Measurements from ENCODE around the gene NCOA3.
A peak's percentile ranks its signal among the peaks of the same experiment; 100 is the strongest.
"Not testable (repeated sequence)": the region's sequence is repeated elsewhere in the genome, so short reads cannot be mapped to it uniquely, and the experiment has no call there.

NCOA3 gene

DNA sequence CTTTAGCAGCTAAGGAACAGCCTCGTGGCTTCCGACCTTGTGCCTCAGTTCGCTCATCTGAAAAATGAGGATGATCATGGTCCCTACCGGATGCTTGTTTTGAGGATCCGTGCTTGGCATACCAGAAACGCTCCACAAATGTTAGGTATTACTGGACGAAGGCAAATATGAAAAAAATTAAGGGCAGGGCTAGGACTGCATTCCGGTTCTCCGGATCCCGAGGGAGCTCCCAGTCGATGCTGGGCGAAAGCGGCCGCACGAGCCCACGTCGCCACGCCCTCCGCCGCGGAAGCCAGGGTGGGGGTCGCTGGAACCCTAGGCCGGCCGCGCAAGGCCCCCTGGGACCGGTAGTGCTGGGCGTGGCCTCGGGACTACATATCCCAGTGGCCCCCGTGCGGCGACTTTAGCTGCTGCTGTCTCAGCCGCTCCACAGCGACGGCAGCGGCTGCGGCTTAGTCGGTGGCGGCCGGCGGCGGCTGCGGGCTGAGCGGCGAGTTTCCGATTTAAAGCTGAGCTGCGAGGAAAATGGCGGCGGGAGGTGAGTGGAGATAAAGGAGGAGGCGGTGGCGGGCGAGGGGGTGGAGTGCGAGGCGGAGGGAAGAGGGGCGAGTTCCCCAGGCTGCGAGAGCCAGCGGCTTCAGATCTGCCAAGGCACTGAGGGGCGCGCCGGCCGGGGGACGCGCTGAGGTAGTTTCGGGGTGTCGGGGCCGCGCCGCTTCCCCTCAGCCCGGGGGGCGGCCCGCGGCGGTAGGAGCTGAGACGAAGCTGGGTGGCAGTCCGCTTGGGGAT lies at the start of gene NCOA3:
Gene NCOA3, plus strand, starts transcription at position 406 of the 789 bp plus-strand sequence. CDS start 120,361 bp downstream, outside the sequence.
- peak; percentile 77 to 85 (median 82) for DNase-seq

GRCh38 chr20:47452736-47453161 lies 48.9 kb upstream of the NCOA3 start:
- no peak for DNase-seq

- DNase-seq = peak in 1 of 4 experiments; percentile 5
Measured at GRCh38 chr20:47453167-47453782, 48.4 kb upstream of the NCOA3 start.

DNA sequence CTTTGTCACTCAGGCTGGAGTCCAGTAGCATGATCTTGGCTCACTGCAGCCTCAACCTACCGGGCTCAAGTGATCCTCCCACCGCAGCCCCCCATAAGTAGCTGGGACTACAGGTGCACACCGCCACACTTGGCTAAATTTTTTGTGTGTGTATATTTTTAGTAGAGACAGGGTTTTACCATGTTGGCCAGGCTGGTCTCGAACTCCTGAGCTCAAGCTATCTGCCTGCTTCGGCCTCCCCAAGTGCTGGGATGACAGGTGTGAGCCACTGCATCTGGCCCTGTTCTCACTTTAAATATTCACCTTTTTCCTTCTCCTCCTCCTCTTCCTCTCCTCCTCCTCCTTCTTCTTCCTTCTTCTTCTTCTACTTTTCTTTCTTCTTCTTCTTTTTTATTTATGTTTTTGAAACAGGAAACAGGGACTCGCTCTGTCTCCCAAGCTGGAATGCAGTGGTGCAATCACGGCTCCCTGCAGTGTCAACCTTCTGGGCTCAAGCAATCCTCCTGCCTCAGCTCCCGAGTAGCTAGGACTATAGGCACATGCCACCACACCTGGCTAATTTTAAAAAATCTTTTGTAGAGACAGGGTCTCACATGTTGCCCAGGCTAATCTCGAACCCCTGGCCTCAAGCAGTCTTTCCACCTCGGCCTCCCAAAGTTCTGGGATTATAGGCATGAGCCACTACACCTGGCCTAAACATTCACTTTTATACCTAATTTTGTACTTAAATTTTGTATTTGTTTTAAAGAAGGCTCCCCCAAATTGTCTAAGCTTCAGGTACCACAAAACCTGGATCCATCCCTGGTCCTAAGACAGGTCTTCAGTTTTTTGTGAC lies 47.2 kb upstream of the NCOA3 start:
- no peak for DNase-seq

DNA sequence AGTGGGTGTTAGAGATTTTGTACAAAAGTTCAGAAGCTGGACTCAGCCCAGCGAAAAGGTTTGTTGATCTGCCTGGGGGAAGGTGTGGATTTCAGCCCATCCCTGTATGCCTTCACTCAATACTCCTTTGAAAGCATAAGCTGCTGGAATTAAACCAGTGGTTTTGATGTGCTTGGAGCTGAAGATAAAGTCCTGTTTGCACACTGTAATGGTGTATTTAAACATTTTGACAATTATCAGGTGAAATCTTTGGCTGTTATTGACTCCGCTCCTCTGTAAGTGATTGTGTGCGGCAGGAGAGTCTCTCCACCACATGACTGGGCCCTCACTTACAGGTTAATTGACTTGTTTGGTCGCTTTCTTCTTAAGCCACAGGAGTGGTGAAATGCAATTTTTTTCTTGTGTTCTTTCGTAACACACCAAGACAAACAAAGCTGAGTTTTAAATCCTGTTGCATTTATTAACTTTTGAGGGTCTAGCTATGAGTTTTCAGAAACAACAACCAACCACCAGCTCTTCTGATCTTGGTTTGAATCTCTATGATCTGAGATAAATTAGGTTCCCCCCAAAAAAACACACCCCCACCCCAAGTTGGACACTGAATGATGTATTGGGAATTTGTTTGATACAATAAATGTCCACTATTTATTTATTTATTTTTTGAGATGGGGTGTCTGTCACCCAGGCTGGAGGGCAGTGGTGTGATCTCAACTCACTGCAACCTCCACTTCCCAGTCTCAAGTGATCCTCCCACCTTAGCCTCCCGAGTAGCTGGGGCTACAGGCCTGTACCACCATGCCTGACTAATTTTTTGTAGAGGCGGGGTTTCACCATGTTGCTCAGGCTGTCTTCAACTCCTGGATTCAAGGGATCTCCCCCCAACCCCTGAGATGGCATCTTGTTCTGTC lies 46.3 kb upstream of the NCOA3 start:
- no peak for DNase-seq

GRCh38 chr20:47456041-47456537 lies 45.6 kb upstream of the NCOA3 start:
- DNase-seq = no peak

DNA sequence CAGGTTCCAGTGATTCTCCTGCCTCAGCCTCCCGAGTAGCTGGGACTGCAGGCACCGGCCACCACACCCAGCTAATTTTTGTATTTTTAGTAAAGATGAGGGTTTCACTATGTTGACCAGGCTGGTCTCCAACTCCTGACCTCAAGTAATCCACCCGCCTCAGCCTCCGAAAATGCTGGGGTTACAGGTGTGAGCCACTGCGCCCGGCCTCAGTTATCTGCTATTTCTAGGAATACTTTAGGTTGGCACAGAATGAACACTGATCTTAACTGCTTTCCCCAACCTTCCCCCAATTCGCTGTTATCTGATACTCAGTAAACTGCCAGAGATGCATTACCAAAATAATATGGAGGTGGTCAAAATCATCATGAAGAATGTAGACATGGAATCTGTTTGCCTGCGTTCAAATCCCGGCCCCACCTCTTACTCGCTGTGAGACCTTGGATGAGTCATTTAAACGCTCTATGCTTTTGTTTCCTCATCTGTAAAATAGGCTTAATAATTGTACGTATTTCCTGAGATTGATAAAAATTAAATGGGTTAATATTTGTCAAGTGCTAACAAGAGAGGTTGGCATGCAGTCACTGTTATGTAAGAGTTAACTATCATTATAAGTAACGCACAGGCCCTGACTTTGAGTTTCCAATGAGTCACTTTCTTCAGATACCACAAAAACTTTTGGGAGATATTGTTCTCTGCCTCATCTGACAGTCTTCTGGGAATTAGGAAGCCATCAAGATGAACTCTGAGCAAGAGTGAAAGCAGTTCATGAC lies 44.5 kb upstream of the NCOA3 start:
- DNase-seq = no peak

DNA sequence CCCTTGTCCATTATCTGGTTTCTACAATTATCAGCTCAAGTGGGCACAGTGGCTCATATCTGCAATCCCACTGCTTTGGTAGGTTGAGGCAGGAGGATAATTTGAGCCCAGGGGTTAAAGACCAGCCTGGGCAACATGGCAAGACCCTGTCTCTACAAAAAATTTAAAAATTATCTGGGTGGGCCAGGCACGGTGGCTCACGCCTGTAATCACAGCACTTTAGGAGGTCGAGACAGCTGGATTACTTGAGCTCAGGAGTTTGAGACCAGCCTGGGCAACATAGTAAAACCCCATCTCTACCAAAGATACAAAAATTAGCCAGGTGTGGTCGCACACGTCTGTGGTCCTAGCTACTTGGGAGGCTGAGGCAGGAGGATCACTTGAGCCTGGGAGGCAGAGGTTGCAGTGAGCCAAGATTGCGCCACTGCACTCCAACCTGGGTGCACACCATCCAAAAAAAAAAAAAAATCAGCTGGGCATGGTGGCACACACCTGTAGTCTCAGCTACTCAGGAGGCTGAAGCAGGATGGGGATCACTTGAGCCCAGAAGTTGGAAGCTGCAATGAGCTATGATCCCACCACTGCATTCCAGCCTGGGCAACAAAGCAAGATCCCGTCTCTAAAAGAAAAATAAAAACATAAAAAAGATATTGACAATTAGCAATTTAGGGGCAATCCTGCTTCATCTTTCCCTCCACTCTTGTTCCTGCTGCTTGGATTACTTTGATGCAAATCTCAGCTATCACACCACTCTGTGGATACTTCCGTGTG lies 43.2 kb upstream of the NCOA3 start:
- not testable (repeated sequence) for DNase-seq

DNA sequence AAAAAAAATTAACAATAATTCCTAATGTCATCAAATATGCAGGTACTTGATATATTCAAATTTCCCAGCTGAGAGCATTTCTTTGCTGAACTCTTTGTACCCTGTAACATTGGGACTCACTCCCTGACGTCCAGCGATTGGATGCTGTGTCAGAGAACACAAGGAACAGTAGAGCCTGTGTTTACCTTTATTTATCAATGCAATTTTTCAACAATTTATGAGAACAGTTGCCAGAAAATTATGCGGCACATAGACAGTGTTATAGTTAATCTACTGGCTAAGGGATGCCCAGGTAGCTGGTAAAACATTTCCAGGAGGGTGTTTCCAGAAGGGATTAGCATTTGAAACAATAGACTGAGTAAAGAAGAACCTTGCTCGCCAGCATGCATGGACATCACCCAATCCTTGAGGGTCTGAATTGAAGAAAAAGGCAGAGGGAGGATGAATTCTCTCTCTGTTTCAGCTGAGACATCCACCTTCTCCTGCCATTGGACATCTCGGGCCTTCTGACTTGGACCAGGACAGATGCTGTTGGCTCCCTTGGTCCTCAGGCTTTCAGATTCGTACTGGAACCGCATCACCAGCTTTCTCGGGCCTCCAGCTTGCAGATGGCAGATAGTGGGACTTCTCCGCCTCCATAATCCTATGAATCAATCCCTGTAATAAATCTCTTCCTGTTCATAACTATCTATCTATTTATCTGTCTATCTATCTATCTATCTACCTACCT lies 42.2 kb upstream of the NCOA3 start:
- no peak for DNase-seq

GRCh38 chr20:47460761-47461112 lies 41.0 kb upstream of the NCOA3 start:
- not testable (repeated sequence) for DNase-seq

DNA sequence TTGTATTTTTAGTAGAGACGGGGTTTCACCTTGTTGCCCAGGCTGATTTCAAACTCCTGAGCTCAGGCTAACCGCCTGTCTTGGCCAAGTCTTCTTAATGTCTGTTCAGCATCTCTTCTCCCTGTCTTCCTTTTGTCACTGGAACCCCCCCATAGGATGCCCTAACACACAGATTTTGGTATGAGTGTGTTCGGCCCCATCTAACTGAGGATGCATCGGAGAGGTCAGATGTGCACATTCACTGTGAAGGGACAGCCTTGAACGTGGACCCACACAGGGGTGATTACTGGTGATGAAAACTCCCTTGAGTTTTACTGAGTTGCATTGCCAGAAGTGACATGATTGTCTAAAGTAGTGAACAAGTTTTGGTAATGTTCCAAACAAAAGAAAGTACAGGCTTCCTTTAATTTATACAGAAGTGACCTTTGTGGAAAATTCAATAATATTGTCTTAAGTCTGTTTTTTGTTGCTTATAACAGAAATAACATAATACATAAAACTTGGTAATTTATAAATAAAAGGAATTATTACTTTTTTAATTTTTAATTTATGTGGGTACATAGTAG lies 40.5 kb upstream of the NCOA3 start:
- DNase-seq = no peak

- not testable (repeated sequence) for DNase-seq
Measured at GRCh38 chr20:47461906-47462305, 39.8 kb upstream of the NCOA3 start.

DNA sequence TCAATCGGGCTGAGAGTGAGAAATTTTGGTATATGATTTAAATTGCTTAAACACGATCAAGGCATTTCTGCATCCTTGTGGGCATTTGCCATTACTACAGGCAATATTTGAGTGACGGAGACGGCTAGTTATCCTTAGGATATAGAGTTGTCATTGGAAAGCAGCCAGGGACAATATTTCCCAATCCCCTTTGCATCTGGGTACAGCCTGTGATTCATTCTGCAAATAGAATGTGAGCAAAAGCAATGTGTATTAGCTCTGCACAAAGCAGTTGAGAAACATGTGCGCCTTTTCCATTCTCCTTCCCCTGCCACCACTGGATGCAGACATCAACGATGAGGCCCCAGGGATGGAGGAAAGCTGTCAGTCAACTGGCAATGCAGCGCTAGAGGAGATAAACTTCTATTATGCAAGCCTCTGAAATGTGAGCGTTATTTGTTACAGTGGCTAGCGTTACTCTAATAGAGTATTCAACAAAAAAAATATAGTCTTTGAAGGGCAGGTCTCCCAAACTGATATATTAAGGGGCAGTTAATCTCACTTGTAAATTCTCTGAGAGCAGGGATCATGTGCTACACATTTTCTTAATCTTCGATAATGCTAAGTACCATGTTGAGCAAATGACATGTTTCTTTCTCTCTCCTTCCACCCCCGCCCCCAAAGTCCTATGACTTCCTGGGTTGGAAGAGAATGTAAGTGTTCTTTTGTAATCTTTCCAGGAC lies 37.1 kb upstream of the NCOA3 start:
- no peak for DNase-seq

- no peak for DNase-seq
Measured at GRCh38 chr20:47465335-47466090, 36.2 kb upstream of the NCOA3 start.

- DNase-seq = no peak
Measured at GRCh38 chr20:47466213-47466612, 35.5 kb upstream of the NCOA3 start.

DNA sequence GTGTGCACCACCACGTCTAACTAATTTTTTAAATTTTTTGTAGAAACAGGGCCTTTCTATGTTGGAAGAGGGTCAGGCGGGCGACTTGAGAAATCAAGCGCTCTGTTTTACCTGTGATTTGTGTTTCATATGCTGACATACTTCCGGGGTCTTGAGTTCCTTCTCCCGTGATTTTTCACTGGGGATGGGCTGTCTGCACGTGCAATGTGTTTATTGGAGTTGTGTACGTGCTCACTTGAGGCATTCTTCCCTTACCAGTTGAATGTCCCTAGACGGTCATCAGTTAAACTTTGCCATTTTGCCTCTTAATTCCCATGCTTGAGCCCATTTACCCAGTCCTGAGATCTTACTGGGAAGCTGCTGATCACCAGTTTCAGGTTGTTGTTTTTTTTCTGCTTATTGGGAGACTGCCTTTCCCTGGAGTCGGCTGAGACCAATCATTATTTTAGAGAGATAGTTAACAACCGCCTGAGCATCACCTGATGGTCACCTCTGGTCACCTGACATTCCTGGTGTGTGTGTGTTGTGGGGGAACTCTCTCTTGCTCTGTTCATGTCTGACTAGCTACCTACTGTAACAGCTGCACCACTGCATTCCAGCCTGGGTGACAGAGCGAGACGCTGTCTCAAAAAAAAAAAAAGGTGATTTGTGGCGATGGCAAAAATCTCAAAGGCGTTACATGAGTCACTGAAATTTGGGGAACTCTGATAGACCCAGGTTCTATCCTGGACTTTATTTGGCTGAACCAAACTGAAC lies 34.8 kb upstream of the NCOA3 start:
- DNase-seq = no peak
